Measurements from ENCODE around the gene BSN. TPM values are rescaled to one million over a fixed set of nuclear protein-coding genes. Genes with fewer than 3 reads are reported as not detected.

BSN gene
- total and polyA plus RNA-seq, 2 donors (not counting 1 experiment from before 2014, with no cell fraction given), result 0.03 to 0.20 TPM

GRCh38 chr3:49506906-49507305, 47.4 kb upstream of the BSN start:
- H3K27me3 ChIP-seq (replicated peaks in 1 of 4; ENCODE audit: control extremely low read depth in 1 of 4, control insufficient read depth in 3 of 4, insufficient read depth in 4 of 4, low read length in 3 of 4), result no peaks in the 10 kb centered on the region
- H3K36me3 ChIP-seq (replicated peaks in 1 of 2; ENCODE audit: control extremely low read depth in 1 of 2, control insufficient read depth in 1 of 2, extremely low read depth in 1 of 2, insufficient read depth in 2 of 2, low read length in 1 of 2), result peaks cover 6 to 15% of the 10 kb centered on the region in 2 experiments
- no peak overlapping the region for H3K4me3 ChIP-seq (ENCODE audit: control extremely low read depth in 1 of 5, extremely low read depth in 1 of 5, insufficient read depth in 1 of 5, low read depth in 2 of 5, low read length in 4 of 5)
- DNase-seq, result no peak
- H3K27me3 Mint-ChIP-seq, result no peaks in the 10 kb centered on the region
- 100% methylated on average over 1 of the region's 3 CpGs for WGBS (ENCODE audit: insufficient coverage)
- no peak overlapping the region for H3K4me3 Mint-ChIP-seq
- H3K27ac ChIP-seq (ENCODE audit: low read length in 2 of 2), result no peak overlapping the region
- H3K79me2 ChIP-seq (ENCODE audit: control insufficient read depth, insufficient read depth, low read length), result peaks cover 72% of the 10 kb centered on the region
- no peaks in the 10 kb centered on the region for H3K9me3 ChIP-seq (ENCODE audit: control extremely low read depth in 1 of 3, control insufficient read depth in 2 of 3, insufficient read depth in 1 of 3, low read length in 2 of 3)
- CTCF ChIA-PET, result no interaction called here
- no peak overlapping the region for H3K4me2 ChIP-seq (replicated peaks; ENCODE audit: low read depth, low read length, poor library complexity, severe bottlenecking)
- no peak overlapping the region for H3K27ac Mint-ChIP-seq
- no peak for ATAC-seq (ENCODE audit: low read depth)
- intact Hi-C loops (cut with micrococcal nuclease), result no loop called here
- peaks cover 2% of the 10 kb centered on the region for H3K9me3 Mint-ChIP-seq (ENCODE audit: insufficient read depth)
- peaks cover 0 to 3% of the 10 kb centered on the region in 2 donors for H3K4me1 ChIP-seq (ENCODE audit: control insufficient read depth in 2 of 2, insufficient read depth in 2 of 2, low read length in 2 of 2)
- POLR2A ChIA-PET, result no interaction called here
- no peak overlapping the region for H3K9ac ChIP-seq (ENCODE audit: low read length)
- peaks cover 7% of the 10 kb centered on the region for H3K4me1 Mint-ChIP-seq
- no peak overlapping the region for H2AFZ ChIP-seq (ENCODE audit: insufficient read depth, low read depth, low read length, poor library complexity, severe bottlenecking)
- peaks cover 27% of the 10 kb centered on the region for H4K20me1 ChIP-seq (ENCODE audit: control insufficient read depth, insufficient read depth, low read length, poor library complexity, severe bottlenecking)
- no peak for TF ChIP-seq CTCF (IDR thresholded peaks at IDR 0.05)
- TF ChIP-seq EZH2 (IDR thresholded peaks at IDR 0.05; ENCODE audit: borderline replicate concordance, insufficient read depth, low read depth, low read length, poor library complexity, severe bottlenecking), result no peak

GRCh38 chr3:49509028-49509561, 45.2 kb upstream of the BSN start:
- H3K9me3 ChIP-seq (ENCODE audit: control extremely low read depth in 1 of 3, control insufficient read depth in 2 of 3, insufficient read depth in 1 of 3, low read length in 2 of 3), result no peaks in the 10 kb centered on the region
- H3K9ac ChIP-seq (ENCODE audit: low read length), result no peak overlapping the region
- WGBS (ENCODE audit: insufficient coverage), result no CpG with 5 or more reads among the region's 2 CpGs
- TF ChIP-seq EZH2 (IDR thresholded peaks at IDR 0.05; ENCODE audit: borderline replicate concordance, insufficient read depth, low read depth, low read length, poor library complexity, severe bottlenecking) (no peak), CTCF (IDR thresholded peaks at IDR 0.05) (no peak)
- no peak overlapping the region for H3K27ac ChIP-seq (ENCODE audit: low read length in 2 of 2)
- peaks cover 60% of the 10 kb centered on the region for H3K79me2 ChIP-seq (ENCODE audit: control insufficient read depth, insufficient read depth, low read length)
- H3K4me1 Mint-ChIP-seq, result peaks cover 4% of the 10 kb centered on the region
- no peak for ATAC-seq (ENCODE audit: low read depth)
- H3K4me3 Mint-ChIP-seq, result no peak overlapping the region
- peaks cover 6 to 30% of the 10 kb centered on the region in 2 experiments for H3K36me3 ChIP-seq (replicated peaks in 1 of 2; ENCODE audit: control extremely low read depth in 1 of 2, control insufficient read depth in 1 of 2, extremely low read depth in 1 of 2, insufficient read depth in 2 of 2, low read length in 1 of 2)
- no peaks in the 10 kb centered on the region for H3K9me3 Mint-ChIP-seq (ENCODE audit: insufficient read depth)
- peaks cover 22% of the 10 kb centered on the region for H4K20me1 ChIP-seq (ENCODE audit: control insufficient read depth, insufficient read depth, low read length, poor library complexity, severe bottlenecking)
- peaks cover 0 to 3% of the 10 kb centered on the region in 2 donors for H3K4me1 ChIP-seq (ENCODE audit: control insufficient read depth in 2 of 2, insufficient read depth in 2 of 2, low read length in 2 of 2)
- no peak overlapping the region for H3K4me2 ChIP-seq (replicated peaks; ENCODE audit: low read depth, low read length, poor library complexity, severe bottlenecking)
- H3K27me3 Mint-ChIP-seq, result no peaks in the 10 kb centered on the region
- CTCF ChIA-PET, result no interaction called here
- no peak overlapping the region for H3K4me3 ChIP-seq (ENCODE audit: control extremely low read depth in 1 of 5, extremely low read depth in 1 of 5, insufficient read depth in 1 of 5, low read depth in 2 of 5, low read length in 4 of 5)
- DNase-seq, result no peak
- no peak overlapping the region for H3K27ac Mint-ChIP-seq
- no peak overlapping the region for H2AFZ ChIP-seq (ENCODE audit: insufficient read depth, low read depth, low read length, poor library complexity, severe bottlenecking)
- H3K27me3 ChIP-seq (replicated peaks in 1 of 4; ENCODE audit: control extremely low read depth in 1 of 4, control insufficient read depth in 3 of 4, insufficient read depth in 4 of 4, low read length in 3 of 4), result no peaks in the 10 kb centered on the region
- intact Hi-C loops (cut with micrococcal nuclease), result no loop called here
- POLR2A ChIA-PET, result no interaction called here
